ENCODE measurements around the gene ZC3H18.

Gene ZC3H18

DNA sequence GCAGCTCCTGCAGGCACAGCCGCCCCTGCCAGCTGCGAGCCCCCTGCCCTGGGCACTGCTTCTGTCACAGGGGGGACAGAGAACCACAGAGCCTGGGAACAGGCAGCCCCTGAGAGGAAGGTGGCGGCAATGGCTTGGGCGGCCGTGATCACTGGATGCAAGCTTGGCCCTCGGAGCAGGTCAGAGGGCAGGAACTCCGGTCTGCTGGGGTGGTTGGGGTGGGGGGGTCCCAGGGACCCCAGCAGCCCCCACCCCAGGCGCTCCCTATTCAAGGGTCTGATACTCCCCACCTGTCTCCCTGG, 82.5 kb downstream of the ZC3H18 start:
- H3K79me2 ChIP-seq (ENCODE audit: low read length), result peaks cover 24% of the 10 kb centered on the region
- H3K27me3 ChIP-seq (replicated peaks; ENCODE audit: insufficient read depth, low read length), result no peaks in the 10 kb centered on the region
- H3K36me3 ChIP-seq (replicated peaks; ENCODE audit: insufficient read depth, low read length), result no peaks in the 10 kb centered on the region
- TF ChIP-seq, protein P1, sequence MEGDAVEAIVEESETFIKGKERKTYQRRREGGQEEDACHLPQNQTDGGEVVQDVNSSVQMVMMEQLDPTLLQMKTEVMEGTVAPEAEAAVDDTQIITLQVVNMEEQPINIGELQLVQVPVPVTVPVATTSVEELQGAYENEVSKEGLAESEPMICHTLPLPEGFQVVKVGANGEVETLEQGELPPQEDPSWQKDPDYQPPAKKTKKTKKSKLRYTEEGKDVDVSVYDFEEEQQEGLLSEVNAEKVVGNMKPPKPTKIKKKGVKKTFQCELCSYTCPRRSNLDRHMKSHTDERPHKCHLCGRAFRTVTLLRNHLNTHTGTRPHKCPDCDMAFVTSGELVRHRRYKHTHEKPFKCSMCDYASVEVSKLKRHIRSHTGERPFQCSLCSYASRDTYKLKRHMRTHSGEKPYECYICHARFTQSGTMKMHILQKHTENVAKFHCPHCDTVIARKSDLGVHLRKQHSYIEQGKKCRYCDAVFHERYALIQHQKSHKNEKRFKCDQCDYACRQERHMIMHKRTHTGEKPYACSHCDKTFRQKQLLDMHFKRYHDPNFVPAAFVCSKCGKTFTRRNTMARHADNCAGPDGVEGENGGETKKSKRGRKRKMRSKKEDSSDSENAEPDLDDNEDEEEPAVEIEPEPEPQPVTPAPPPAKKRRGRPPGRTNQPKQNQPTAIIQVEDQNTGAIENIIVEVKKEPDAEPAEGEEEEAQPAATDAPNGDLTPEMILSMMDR (IDR thresholded peaks at IDR 0.05; ENCODE audit: low read length), result no peak
- no peak for TF ChIP-seq EZH2phosphoT487 (IDR thresholded peaks at IDR 0.05; ENCODE audit: low read length)
- TF ChIP-seq EZH2 (optimal IDR thresholded peaks at IDR 0.05; ENCODE audit: low read depth, low read length), result no peak
- no peak overlapping the region for H3K4me2 ChIP-seq (ENCODE audit: low read depth, low read length)
- H4K20me1 ChIP-seq (ENCODE audit: insufficient read depth, low read length), result no peaks in the 10 kb centered on the region
- H3K4me3 ChIP-seq (ENCODE audit: low read length), result no peak overlapping the region
- DNase-seq, result no peak
- H3K9ac ChIP-seq (ENCODE audit: low read length), result no peak overlapping the region
- no peaks in the 10 kb centered on the region for H3K9me3 ChIP-seq (replicated peaks; ENCODE audit: insufficient read depth, low read length)
- H2AFZ ChIP-seq (ENCODE audit: low read length), result no peak overlapping the region
- H3F3A ChIP-seq (ENCODE audit: insufficient read depth, low read length), result no peaks in the 10 kb centered on the region
- H3K4me1 ChIP-seq (ENCODE audit: low read length), result peaks cover 11% of the 10 kb centered on the region; the same call in 1 of the 2 replicates
- H3K9me2 ChIP-seq (replicated peaks; ENCODE audit: insufficient read depth, low read length), result no peaks in the 10 kb centered on the region
- no peak overlapping the region for H3K27ac ChIP-seq (ENCODE audit: low read length)

DNA sequence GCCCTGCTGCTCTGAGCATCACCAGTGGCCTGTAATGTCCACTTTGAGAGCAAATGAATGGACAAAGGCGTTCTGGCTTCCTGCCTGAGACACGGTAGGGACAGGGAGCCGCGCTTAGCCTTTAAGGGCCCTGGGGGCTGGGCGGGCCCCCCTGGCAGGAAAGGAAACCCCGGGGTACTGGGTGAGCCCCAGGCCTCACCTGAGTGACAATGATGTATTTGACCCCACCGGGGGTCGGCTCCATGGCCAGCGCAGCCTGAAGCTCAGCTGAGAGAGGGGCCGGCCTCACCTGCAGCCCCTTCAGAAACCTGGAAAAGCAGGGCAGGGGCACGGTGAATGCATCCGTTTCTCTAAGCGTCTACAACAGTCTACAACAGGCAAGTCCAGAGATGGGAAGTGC, 82.9 kb downstream of the ZC3H18 start:
- no peak overlapping the region for H3K27ac ChIP-seq (ENCODE audit: low read length)
- H3K79me2 ChIP-seq (ENCODE audit: low read length), result peaks cover 21% of the 10 kb centered on the region
- H3K9ac ChIP-seq (ENCODE audit: low read length), result no peak overlapping the region
- DNase-seq, result no peak
- no peaks in the 10 kb centered on the region for H3F3A ChIP-seq (ENCODE audit: insufficient read depth, low read length)
- H3K4me2 ChIP-seq (ENCODE audit: low read depth, low read length), result no peak overlapping the region
- no peaks in the 10 kb centered on the region for H4K20me1 ChIP-seq (ENCODE audit: insufficient read depth, low read length)
- TF ChIP-seq, protein P1 (IDR thresholded peaks at IDR 0.05; ENCODE audit: low read length), result no peak
- TF ChIP-seq EZH2 (optimal IDR thresholded peaks at IDR 0.05; ENCODE audit: low read depth, low read length), result no peak
- TF ChIP-seq EZH2phosphoT487 (IDR thresholded peaks at IDR 0.05; ENCODE audit: low read length), result no peak
- no peak overlapping the region for H3K4me3 ChIP-seq (ENCODE audit: low read length)
- no peaks in the 10 kb centered on the region for H3K9me2 ChIP-seq (replicated peaks; ENCODE audit: insufficient read depth, low read length)
- no peaks in the 10 kb centered on the region for H3K27me3 ChIP-seq (replicated peaks; ENCODE audit: insufficient read depth, low read length)
- no peaks in the 10 kb centered on the region for H3K36me3 ChIP-seq (replicated peaks; ENCODE audit: insufficient read depth, low read length)
- H3K9me3 ChIP-seq (replicated peaks; ENCODE audit: insufficient read depth, low read length), result no peaks in the 10 kb centered on the region
- no peak overlapping the region for H2AFZ ChIP-seq (ENCODE audit: low read length)
- H3K4me1 ChIP-seq (ENCODE audit: low read length), result peaks cover 11% of the 10 kb centered on the region; the same call in 1 of the 2 replicates

GRCh38 chr16:88653596-88654362, 83.6 kb downstream of the ZC3H18 start:
- Histone ChIP-seq H3K79me2 (ENCODE audit: low read length) (peaks cover 18% of the 10 kb centered on the region), H4K20me1 (ENCODE audit: insufficient read depth, low read length) (no peaks in the 10 kb centered on the region), H3K4me2 (ENCODE audit: low read depth, low read length) (no peak overlapping the region), H3F3A (ENCODE audit: insufficient read depth, low read length) (no peaks in the 10 kb centered on the region), H3K9me2 (replicated peaks; ENCODE audit: insufficient read depth, low read length) (no peaks in the 10 kb centered on the region), H2AFZ (ENCODE audit: low read length) (no peak overlapping the region), H3K4me1 (ENCODE audit: low read length) (peaks cover 11% of the 10 kb centered on the region; the same call in 1 of the 2 replicates), H3K9me3 (replicated peaks; ENCODE audit: insufficient read depth, low read length) (no peaks in the 10 kb centered on the region), H3K9ac (ENCODE audit: low read length) (no peak overlapping the region), H3K4me3 (ENCODE audit: low read length) (no peak overlapping the region), H3K27me3 (replicated peaks; ENCODE audit: insufficient read depth, low read length) (no peaks in the 10 kb centered on the region), H3K27ac (ENCODE audit: low read length) (no peak overlapping the region), H3K36me3 (replicated peaks; ENCODE audit: insufficient read depth, low read length) (no peaks in the 10 kb centered on the region)
- TF ChIP-seq EZH2 (optimal IDR thresholded peaks at IDR 0.05; ENCODE audit: low read depth, low read length), result no peak
- TF ChIP-seq, protein P1 (IDR thresholded peaks at IDR 0.05; ENCODE audit: low read length), result no peak
- no peak for TF ChIP-seq EZH2phosphoT487 (IDR thresholded peaks at IDR 0.05; ENCODE audit: low read length)
- no peak for DNase-seq

Data from MM.1S (cell line).